T1000 (cell line): Measurements from ENCODE around the gene CHTOP.

Experiments used
- DNase-seq: peaks from one replicate; lab custom pipeline; 2025; ENCODE audit warnings: mixed read lengths; lab: John Stamatoyannopoulos, UW

CHTOP gene

GRCh38 chr1:153612755-153613331, 21.0 kb upstream of the CHTOP start, which contains the start of gene S100A16:
Gene S100A16 (minus strand): TSS chr1:153613137. CDS start chr1:153608151, 4,986 bp downstream.
- DNase-seq: no peak

DNA sequence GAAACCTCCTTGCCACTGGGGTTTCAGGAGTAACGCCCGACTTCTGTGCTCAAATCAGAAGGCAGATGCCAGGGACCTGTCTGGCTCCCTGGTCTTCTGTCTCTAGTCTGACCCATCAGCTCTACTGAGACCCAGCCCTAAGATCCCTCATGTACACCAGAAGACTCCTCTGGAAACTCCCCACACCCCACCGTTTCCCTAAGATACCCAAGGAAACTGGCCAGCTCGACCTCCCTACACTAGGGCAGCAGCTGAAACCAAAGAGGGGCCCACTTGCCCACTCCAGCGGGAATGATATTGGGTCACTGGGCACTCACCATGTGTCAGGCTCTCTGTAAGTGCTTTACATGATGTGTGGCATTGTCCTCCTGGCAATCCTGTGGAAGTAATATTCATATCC, 20.5 kb upstream of the CHTOP start:
- DNase-seq: no peak

DNA sequence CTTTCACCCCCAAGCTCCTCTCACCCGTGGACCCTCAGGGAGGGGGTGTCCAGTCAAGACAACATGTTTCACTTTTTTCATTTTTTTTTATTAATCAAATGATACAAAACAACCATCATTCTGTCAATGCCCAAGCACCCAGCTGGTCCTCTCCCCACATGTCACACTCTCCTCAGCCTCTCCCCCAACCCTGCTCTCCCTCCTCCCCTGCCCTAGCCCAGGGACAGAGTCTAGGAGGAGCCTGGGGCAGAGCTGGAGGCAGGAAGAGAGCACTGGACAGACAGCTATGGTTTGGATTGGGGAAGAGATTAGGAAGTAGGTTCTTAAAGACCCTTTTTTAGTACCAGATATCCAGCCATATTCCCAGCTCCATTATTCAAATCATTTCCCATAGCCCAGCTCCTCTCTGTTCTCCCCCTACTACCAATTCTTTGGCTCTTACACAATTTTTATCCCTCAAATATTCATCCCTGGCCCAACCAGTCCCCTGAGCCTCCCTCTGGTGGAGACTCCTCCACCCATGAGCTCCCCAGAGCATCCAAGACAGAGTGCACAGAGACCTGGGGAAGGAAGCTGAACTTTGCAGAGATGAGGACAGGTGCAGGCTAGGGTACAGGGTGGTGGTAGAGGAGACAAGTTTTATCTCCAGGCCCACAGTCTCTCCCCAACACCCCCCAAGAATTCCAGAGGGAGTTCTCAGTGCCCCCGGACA, 19.5 kb upstream of the CHTOP start:
- DNase-seq: no peak

- DNase-seq: no peak
These were observed 19.0 kb upstream of the CHTOP start for GRCh38 chr1:153614906-153615305.

- no peak for DNase-seq
These were observed 18.5 kb upstream of the CHTOP start for GRCh38 chr1:153615406-153615805.

- DNase-seq: no peak
These were observed 17.5 kb upstream of the CHTOP start, which contains the start of gene S100A14 for GRCh38 chr1:153616144-153616916. Gene S100A14 (minus strand): TSS chr1:153616325. CDS start chr1:153615858, 467 bp downstream.

GRCh38 chr1:153616917-153617311, 17.0 kb upstream of the CHTOP start:
- no peak for DNase-seq

- DNase-seq: peak; percentile 31
These were observed 16.2 kb upstream of the CHTOP start for GRCh38 chr1:153617663-153618062.

DNA sequence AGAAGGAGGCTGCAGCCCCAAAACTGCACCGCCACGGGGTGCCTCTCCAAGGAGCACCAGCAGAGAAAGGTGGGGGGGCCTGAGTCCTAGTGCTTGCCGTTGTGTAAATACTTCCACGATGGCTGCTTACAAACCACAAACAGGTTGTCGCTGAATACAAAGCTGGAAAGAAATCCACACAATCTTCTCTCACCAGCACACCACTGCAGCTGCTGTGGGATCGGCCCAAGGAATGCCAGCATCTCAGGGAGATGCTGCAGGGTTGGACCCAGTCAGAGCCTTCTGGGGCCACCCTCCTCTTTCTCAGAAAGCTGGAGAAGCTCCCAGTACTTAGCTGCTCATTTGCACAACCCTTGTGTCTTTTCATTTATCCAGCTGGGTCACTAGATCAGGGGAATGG, 14.7 kb upstream of the CHTOP start:
- no peak for DNase-seq

DNA sequence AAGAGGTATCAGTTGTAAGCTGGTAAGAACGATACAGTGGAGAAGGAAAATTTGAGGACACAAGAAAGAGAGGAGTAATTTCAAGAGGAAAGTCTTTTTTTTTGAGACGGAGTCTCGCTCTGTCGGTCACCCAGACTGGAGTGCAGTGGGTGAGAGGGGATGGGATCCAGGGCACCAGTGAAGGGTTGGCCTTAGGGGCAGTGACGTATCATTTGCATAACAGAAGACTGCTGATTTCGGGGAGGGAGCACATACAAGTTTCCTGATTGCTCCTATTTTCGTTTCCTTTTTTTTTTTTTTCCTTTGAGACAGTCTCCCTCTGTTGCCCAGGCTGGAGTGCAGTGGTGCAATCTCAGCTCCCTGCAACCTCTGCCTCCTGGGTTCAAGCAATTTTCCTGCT, 10.8 kb upstream of the CHTOP start:
- DNase-seq: no peak

DNA sequence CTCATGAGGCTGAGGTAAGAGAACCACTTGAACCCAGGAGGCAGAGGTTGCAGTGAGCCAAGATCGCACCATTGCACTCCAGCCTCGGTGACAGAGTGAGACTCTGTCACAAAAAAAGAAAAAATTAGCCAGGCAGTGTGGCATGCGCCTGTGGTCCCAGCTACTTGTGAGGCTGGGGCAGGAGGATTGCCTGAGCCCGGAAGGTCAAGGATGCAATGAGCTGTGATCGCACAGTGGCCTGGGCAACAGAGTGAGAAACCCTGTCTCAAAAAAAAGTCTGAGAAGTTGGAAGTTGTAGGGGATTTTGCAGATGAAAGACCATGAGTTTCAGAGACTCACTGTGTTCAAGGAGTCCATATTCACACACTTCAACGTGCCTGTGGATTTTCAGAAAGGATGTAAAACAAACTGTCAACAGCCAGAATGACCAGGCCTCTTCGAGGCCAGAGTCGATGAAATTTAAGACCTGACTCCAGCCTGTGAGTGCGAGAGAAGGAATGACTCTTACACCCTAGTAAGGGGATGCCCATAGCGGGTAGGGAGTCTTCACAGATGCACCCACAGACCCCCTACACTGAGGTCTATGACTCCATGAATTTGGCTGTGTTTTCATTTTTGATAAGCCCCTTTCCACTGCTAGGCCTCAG, 8.8 kb upstream of the CHTOP start:
- DNase-seq: no peak

- no peak for DNase-seq
These were observed 7.4 kb upstream of the CHTOP start for GRCh38 chr1:153626477-153626903.

DNA sequence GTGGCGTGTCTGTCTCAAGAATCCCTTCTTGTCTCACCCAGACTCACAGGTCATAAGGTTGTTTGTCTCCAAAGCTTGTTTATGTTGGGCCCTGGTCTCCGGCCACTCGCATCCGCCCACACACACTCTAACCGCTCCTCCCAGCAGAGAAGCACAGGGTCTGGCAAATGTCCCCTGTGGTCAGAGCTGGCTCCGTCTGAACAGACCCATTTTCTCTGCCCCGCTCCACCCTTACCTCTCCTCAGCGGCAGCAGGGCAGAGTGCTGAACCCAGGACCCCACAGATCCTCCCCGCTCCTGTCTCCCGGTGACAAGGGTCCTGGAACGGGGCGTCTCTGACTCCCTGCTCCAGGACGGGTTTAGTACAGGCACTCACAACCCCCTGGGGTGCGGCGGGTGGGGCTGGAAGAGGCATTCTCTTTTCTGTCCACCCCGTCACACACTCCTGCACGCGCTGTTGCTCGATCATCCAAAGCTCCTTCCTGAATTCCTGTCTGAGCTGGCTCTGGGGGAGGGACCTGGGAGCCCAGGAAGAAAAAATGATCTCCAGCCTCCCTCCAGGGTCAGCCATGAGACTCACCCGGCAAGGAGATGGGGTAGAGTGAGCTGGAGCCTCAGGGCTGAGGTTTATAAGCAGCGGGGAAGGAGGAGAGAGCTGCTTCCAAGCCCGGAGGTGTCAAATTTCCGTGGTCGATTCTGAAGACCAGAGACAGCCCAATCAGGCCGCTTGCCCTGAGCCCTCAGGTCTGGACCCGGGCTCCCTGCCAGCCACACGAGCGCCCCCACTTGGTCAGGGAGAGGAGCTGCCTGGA, 6.8 kb upstream of the CHTOP start, which contains the start of gene S100A13:
TSS of gene S100A13 (minus strand) at position 602 of the 811 bp plus-strand sequence. CDS start 1,033 bp downstream, outside the sequence.
- DNase-seq: peak; percentile 79

- no peak for DNase-seq
These were observed 5.9 kb upstream of the CHTOP start, which contains the start of gene S100A1 for GRCh38 chr1:153627715-153628626. Gene S100A1 (plus strand): TSS chr1:153628434. CDS start chr1:153630522, 2,088 bp downstream.

DNA sequence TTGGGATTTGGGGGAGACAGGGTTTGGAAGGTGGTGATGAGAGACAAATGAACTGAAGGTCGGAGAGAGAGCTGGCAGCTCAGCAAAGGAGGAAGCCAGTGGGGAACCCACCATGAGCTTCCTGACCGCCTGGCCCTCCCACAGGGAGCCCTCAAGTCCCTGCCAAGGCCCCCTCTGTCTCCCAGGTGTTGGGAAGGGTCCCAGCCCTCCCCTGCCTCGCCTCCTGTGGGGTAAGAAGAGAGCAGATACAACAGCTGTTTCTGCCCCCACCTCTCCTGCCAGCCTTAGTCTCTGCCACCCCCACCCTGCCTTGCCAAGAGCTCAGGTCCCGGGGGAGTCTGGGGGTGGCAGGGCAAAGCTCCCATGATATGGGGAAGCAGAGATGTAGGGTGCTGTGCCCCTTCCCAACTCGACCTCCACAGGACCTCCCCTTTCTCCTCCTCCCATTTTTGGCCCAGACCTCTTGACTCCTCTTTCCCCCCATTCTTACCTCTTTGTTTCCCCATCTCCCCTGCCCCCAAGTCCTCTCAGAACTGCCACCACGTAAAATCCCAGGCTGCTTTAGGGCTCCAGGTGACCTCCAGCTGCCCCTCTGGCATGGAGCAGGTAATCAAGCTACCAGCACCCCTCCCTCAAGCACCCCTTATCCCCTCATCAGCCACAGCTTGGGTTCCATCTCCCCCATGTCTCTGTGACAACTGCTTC, 5.1 kb upstream of the CHTOP start:
- no peak for DNase-seq

GRCh38 chr1:153629343-153629665, 4.6 kb upstream of the CHTOP start:
- no peak for DNase-seq

DNA sequence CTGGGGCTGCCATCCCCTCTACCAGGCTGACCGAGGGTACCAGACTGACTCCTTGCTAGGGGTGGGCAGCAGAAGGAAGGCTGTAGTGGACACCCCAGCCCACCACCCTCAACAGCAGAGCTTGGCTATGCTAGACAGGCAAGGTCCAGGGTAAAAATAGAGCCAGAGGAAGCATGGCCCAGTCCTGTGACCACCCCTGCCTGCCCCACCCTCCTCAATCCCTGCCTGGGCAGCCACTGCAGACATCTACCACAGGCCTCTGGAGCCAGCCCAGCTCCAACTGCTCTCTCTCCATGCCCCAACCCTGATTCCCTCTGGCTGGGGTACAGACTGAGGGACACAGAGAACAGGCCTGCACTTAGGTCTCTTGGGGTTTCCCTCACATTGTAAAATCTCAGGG, 3.9 kb upstream of the CHTOP start:
- no peak for DNase-seq

- DNase-seq: no peak
These were observed 3.5 kb upstream of the CHTOP start for GRCh38 chr1:153630384-153630783.
